Raji (cell line): ENCODE data around the gene RCAN3.

Experiments
- POLR2A ChIP-seq: IDR thresholded peaks from 2 replicates; pipeline ENCODE4 v1.6.1; 2011; ENCODE audit warnings: low read depth, low read length, control low read depth; ENCODE audit not compliant: insufficient read depth

RCAN3 gene

GRCh38 chr1:24502065-24502708 is 449 bp upstream of the RCAN3 start:
- peak; percentile 72 for TF ChIP-seq POLR2A

DNA sequence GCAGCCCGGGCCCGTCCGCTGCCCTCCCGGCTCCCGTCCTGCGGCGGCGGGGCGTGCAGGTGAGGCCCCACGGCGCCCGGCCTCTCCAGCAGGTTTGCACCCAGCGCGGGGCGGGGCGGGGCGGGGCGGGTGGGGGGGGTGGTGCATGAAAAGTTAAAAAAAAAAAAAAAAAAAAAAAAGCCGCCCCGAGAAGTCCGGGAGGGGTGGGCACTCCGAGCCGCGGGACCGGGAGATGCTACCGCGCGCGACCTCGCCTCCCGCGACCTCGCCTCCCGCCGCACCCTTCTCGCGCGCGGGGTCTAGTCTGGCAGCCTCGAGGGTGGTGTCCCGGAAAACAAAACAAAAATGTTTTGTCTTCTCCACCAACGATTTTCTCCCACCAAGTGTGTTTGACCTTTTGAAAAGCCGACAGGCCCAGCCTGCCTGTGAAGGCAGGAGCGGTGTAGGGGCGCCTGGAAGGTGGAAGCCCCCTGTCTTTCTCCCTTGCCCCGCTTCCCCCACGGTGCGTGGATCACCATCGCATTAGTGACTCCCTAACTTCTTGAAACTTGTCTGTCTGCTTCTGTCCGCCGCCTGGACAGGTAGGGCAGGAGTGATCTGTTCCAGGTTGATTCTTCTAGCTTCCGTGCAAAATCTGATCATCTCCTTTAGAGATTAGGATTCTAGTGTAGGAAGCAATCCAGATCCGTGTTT is 569 bp downstream of the RCAN3 start:
- no peak for TF ChIP-seq POLR2A

GRCh38 chr1:24503870-24504523 is 1.4 kb downstream of the RCAN3 start:
- no peak for TF ChIP-seq POLR2A

DNA sequence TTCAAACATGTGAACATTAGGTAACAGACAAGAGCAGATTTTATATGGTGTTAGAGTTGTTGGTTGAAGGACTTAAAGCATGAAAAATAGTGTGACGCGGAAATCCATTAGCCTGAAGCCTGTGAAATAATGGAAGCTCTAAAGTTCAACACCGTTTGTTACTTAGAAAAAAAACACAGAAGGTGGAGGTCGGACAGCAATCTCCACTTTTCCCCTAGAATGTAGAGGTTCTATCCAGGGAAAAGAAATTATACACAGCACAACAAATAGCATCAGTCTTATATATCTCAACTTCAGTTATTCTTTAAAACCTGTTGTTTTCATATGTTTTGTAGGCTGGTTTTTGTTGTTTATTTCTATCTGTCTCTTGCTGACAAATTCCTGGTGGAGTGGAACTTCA is 1.9 kb downstream of the RCAN3 start:
- no peak for TF ChIP-seq POLR2A

DNA sequence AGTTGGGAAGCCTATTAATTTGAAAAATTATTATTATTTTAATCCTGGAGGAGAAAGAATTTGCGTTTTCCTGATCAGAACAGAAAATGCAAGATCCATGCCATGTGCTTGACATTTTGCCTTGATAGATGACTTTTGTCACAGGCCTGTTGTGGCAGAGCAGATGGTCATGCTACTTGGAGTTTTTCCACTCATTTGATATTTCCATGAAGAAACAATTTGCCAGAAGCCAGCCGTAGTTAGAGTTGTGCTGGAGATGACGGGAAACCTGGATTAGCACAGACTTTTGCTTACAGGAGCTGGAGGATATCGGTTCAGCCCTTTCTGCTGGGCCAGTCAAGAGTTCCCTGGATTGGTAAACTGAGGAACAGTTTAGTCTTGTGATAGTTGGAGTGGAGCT is 3.2 kb downstream of the RCAN3 start:
- TF ChIP-seq POLR2A, result no peak

DNA sequence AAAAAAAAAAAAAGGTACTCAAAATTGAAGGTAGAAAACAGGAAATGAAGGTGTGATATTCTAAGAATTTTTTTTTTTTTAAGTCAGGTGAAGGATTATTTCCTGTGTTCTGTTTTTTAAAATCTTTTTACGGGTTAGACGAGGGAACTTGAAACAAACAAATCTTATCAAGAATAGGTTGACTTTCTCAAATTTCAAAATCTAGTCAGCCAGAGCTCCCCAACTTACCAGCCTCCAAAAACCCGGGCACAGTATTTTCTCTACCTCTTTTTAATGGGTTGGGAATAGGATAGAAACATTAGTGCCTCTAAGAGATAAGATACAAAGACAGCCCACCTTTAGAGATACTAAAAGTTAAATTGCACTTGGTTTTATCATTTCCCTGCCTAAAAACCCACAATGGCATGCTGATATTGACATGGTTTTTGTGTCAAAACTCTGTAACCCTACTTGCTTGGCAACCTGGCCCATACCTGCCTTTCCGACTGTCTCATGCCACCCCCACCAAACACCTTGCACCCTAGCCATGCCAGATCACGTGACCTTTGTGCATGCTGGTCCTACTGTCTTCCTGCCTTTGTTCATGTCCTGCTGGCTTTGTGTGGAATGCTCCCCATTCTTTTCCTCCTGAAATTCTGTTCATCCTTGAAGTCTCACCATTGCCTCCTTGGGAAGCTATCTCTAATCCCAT is 4.2 kb downstream of the RCAN3 start:
- no peak for TF ChIP-seq POLR2A

DNA sequence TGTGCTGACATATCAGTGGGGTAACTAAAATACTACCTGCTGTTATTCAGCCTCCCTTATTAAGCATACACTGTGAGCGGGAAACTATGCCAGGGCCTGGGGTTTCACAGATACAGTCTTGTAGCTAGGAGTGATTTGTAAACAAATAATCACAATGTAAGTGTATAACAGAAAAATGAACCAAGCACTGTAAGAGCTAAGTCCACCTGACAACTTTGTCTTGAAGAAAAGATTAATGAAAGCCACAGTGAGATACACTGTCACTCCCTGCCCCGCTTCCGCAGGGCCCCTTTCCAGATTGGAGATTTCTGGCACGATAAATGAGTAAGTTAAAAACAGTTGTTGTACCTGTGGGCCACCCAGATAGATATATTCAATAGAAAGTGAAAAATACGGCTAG is 4.8 kb downstream of the RCAN3 start:
- TF ChIP-seq POLR2A, result no peak

GRCh38 chr1:24508911-24509310 is 6.3 kb downstream of the RCAN3 start:
- no peak for TF ChIP-seq POLR2A

- TF ChIP-seq POLR2A, result no peak
Observed at GRCh38 chr1:24513706-24514105, 11.1 kb downstream of the RCAN3 start.

- no peak for TF ChIP-seq POLR2A
Observed at GRCh38 chr1:24514946-24515345, 12.3 kb downstream of the RCAN3 start.

- no peak for TF ChIP-seq POLR2A
Observed at GRCh38 chr1:24516506-24516905, 13.9 kb downstream of the RCAN3 start.

- TF ChIP-seq POLR2A, result no peak
Observed at GRCh38 chr1:24517898-24518297, 15.3 kb downstream of the RCAN3 start.

DNA sequence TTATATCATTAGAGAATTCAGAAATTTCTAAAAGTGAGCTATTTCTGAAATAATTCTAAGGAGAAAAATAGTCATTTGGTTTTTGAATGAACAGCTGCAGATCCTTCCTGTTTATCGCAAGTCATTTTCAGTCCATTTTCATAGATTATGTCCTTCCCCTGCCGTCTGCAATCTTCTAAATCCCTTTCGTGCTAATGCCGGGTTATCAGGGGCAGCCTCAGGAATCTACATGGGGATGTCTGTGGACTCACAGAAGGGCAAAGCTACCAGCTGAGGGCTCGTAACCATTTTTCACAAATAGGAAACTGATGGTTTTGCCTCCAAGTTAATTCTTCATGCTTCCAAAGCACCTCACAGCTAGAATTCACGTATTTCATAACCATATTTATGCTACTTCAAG is 23.0 kb downstream of the RCAN3 start:
- no peak for TF ChIP-seq POLR2A

DNA sequence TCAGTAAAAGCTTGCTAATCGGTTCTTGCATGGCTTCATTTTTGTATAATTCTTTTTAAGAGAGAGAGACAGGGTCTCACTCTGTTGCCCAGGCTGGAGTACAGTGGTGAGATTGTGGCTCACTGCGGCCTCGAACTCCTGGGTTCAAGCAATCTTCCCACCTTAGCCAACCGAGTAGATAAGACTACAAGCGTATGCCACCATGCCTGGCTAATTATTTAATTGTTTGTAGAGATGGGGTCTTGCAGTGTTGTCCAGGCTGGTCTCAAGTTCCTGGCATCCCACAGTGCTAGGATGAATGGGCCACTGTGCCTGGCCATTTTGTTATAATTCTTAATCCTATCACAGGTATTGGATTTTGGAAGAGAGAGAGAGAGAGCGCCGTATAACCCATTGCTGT is 23.4 kb downstream of the RCAN3 start:
- no peak for TF ChIP-seq POLR2A

- TF ChIP-seq POLR2A, result no peak
Observed at GRCh38 chr1:24526940-24527542, 24.4 kb downstream of the RCAN3 start.
